Right lobe of liver (tissue), 6 donors: Measurements from ENCODE around the gene TXLNB. TPM values are rescaled to one million over a fixed set of nuclear protein-coding genes. Genes with fewer than 3 reads are reported as not detected.

Source experiments
- ATAC-seq, 4 donors: fragments of 200-7000 bp; cut with Tn5 transposase; one replicate each; pipeline ENCODE4 v1.9.1; 2020; ENCODE audit warnings: mild to moderate bottlenecking in 4 of 4, moderate library complexity in 4 of 4
- DNase-seq, 3 donors: peaks; one replicate each; pipeline ENCODE4 v3.0.0-alpha.2; 2020
- H3K27ac ChIP-seq, 3 donors: fragments of 200-600 bp; one replicate each; pipeline ENCODE4 v1.8.0; 2022
- H3K27me3 ChIP-seq, 2 donors: fragments of 200-600 bp; one replicate each; pipeline ENCODE4 v1.8.0; 2022
- H3K36me3 ChIP-seq, 4 donors: fragments of 200-600 bp; sonication (generic) in 1 of 4; one replicate each; pipeline versions ENCODE4 v1.5.1 to v1.8.0; 2017 to 2022; ENCODE audit warnings: control low read depth in 1 of 4
- H3K4me1 ChIP-seq, 4 donors: fragments of 200-600 bp; sonication (generic) in 1 of 4; one replicate each; pipeline versions ENCODE4 v1.5.1 to v1.8.0; 2017 to 2022; ENCODE audit warnings: control low read depth in 1 of 4
- H3K4me3 ChIP-seq, 3 donors: fragments of 200-600 bp; one replicate each; pipeline ENCODE4 v1.8.0; 2022
- H3K9me3 ChIP-seq, 4 donors: fragments of 200-600 bp; sonication (generic) in 1 of 4; one replicate each; pipeline versions ENCODE4 v1.5.1 to v1.8.0; 2017 to 2022; ENCODE audit warnings: control low read depth in 1 of 4
- POLR2A ChIP-seq: fragments of 450-650 bp; IDR thresholded peaks from one replicate; pipeline ENCODE4 v1.6.1; 2017; ENCODE audit warnings: antibody characterized with exemption, mild to moderate bottlenecking
- WGBS: methylation state at CpG from one replicate; pipeline ENCODE4 v1.1.6; 2018; ENCODE audit warnings: low coverage, low lambda C conversion rate; ENCODE audit not compliant: insufficient coverage; ENCODE audit errors: missing lambda C conversion rate; 5-methylcytosine and 5-hydroxymethylcytosine counted together
- intact Hi-C, 2 donors: fragments of 100-400 bp; cut with DNase I; formaldehyde crosslinking; loops; one replicate each; pipeline versions ENCODE4 v1.11.2 to v1.14.1; 2022
- total RNA-seq, 6 experiments: library from RNA; depleted of rRNA in 2 of 6; stranded (reverse); fragments of >200 nt in 2 of 6; fragmentation: NEBNext Ultra II Directional in 3 of 6; extraction: Animal tissue kit (Norgen Biotek cat#: 25700) in 3 of 6; gene quantifications; one replicate each; pipeline versions ENCODE4 v1.1.0 to v1.2.4, GENCODE V29; 2016 to 2023
- TF ChIP-seq, protein P1 (sequence below), 4 donors: fragments of 200-600 bp in 3 of 4; fragments of 450-650 bp in 1 of 4; IDR thresholded peaks; one replicate each; pipeline versions ENCODE4 v1.5.1 to v1.8.0; 2016 to 2022; ENCODE audit warnings: antibody characterized with exemption in 4 of 4, mild to moderate bottlenecking in 2 of 4
- donor health status: DM: no; HTN: yes; CAD: no.
- donor health status: DM: no; HTN: no; CAD: no.
- donor health status: DM: no; HTN: no; CAD: no.
- donor health status: DM: no; HTN: yes; CAD: no.
- donor health status: DM: no; HTN: yes; CAD: no.

TXLNB gene
- total RNA-seq, 6 experiments from 2014 or later = 0.04 to 0.50 (median 0.14) TPM

GRCh38 chr6:139325686-139326085, 33.9 kb upstream of the TXLNB start:
- ATAC-seq (no peak), DNase-seq (no peak)
- Histone ChIP-seq H3K27me3 (no peaks in the 10 kb centered on the region), H3K9me3 (no peaks in the 10 kb centered on the region), H3K27ac (no peak overlapping the region), H3K4me3 (no peak overlapping the region), H3K4me1 (no peaks in the 10 kb centered on the region), H3K36me3 (no peaks in the 10 kb centered on the region)
- WGBS = 30% methylated on average over 1 of the region's 1 CpG
- no peak for TF ChIP-seq POLR2A
- TF ChIP-seq, protein P1, sequence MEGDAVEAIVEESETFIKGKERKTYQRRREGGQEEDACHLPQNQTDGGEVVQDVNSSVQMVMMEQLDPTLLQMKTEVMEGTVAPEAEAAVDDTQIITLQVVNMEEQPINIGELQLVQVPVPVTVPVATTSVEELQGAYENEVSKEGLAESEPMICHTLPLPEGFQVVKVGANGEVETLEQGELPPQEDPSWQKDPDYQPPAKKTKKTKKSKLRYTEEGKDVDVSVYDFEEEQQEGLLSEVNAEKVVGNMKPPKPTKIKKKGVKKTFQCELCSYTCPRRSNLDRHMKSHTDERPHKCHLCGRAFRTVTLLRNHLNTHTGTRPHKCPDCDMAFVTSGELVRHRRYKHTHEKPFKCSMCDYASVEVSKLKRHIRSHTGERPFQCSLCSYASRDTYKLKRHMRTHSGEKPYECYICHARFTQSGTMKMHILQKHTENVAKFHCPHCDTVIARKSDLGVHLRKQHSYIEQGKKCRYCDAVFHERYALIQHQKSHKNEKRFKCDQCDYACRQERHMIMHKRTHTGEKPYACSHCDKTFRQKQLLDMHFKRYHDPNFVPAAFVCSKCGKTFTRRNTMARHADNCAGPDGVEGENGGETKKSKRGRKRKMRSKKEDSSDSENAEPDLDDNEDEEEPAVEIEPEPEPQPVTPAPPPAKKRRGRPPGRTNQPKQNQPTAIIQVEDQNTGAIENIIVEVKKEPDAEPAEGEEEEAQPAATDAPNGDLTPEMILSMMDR (IDR thresholded peaks at IDR 0.05) = no peak
- intact Hi-C loops = no loop called here

DNA sequence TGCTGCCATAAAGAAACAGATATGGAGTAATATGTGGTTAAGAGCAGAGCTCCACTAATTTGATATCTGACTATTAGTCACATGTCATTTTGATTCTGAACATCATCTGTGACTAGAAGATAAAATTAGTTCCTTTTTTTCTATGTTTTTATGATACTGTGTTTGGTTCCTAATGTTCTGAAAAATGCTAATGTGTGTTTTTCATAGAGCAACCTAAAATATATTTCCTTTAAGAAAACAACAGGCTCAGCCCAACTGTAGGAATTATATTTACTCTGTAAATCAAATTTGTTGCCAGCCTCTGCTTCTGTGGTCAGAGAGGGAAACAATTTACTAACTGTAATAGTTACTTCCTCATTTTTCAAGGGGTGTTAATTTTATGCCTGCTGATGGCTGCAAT, 33.3 kb upstream of the TXLNB start:
- Histone ChIP-seq H3K9me3 (no peaks in the 10 kb centered on the region), H3K27ac (peak overlapping the region in 1 of 3 donors; percentile 39), H3K36me3 (no peaks in the 10 kb centered on the region), H3K27me3 (no peaks in the 10 kb centered on the region), H3K4me3 (no peak overlapping the region), H3K4me1 (no peaks in the 10 kb centered on the region)
- intact Hi-C loops = no loop called here
- peak in 1 of 4 donors; percentile 25 for ATAC-seq
- TF ChIP-seq, protein P1 (IDR thresholded peaks at IDR 0.05) = no peak
- TF ChIP-seq POLR2A = no peak
- DNase-seq = no peak

DNA sequence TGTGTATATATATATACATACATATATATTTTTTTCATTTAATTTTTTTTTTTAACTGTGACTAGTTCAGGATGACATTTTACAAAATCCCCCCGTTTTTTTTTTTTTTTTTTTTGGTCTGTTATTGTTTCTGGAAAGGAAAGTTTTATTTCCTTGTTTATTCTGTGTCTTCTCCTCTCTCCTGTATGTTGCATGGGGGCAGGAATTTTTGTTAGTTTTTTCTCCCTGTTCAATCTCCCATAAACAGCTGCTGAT, 32.4 kb upstream of the TXLNB start:
- WGBS = 0% methylated on average over 1 of the region's 1 CpG
- Histone ChIP-seq H3K4me3 (no peak overlapping the region), H3K27ac (peak overlapping the region; percentile 35 to 65 (median 64)), H3K9me3 (no peaks in the 10 kb centered on the region), H3K36me3 (no peaks in the 10 kb centered on the region), H3K4me1 (no peaks in the 10 kb centered on the region), H3K27me3 (no peaks in the 10 kb centered on the region)
- TF ChIP-seq POLR2A = no peak
- TF ChIP-seq, protein P1 (IDR thresholded peaks at IDR 0.05) = no peak
- no peak for DNase-seq
- ATAC-seq = no peak
- intact Hi-C loops = no loop called here

GRCh38 chr6:139323511-139324300, 31.9 kb upstream of the TXLNB start:
- intact Hi-C loops = no loop called here
- H3K9me3 ChIP-seq = no peaks in the 10 kb centered on the region
- no peaks in the 10 kb centered on the region for H3K4me1 ChIP-seq
- WGBS = 40% methylated on average over 21 of the region's 21 CpGs
- TF ChIP-seq, protein P1 (IDR thresholded peaks at IDR 0.05) = no peak
- no peak for TF ChIP-seq POLR2A
- H3K27ac ChIP-seq = peak overlapping the region; percentile 36 to 65 (median 64)
- H3K36me3 ChIP-seq = no peaks in the 10 kb centered on the region
- DNase-seq = peak; percentile 63 to 68 (median 66)
- H3K27me3 ChIP-seq = no peaks in the 10 kb centered on the region
- peak; percentile 77 to 82 (median 80) for ATAC-seq
- peak overlapping the region in 2 of 3 donors; percentile 2 to 4 for H3K4me3 ChIP-seq
